Measurements from ENCODE around the gene RBP4.

The RBP4 gene

GRCh38 chr10:93601146-93601773 lies at the start of gene RBP4:
Gene RBP4, minus strand, starts transcription at chr10:93601235. Its CDS starts 207 bp downstream, at chr10:93601028.
- DNase-seq, result no peak

- DNase-seq, result no peak
These were observed 38.8 kb upstream of the RBP4 start for GRCh38 chr10:93639791-93640190.

GRCh38 chr10:93630625-93631557 lies 29.9 kb upstream of the RBP4 start:
- DNase-seq, result no peak

- DNase-seq, result no peak
These were observed 28.7 kb upstream of the RBP4 start for GRCh38 chr10:93629647-93630305.

- DNase-seq, result no peak
These were observed 27.8 kb upstream of the RBP4 start for GRCh38 chr10:93628858-93629257.

GRCh38 chr10:93622942-93623341 lies 21.9 kb upstream of the RBP4 start:
- no peak for DNase-seq

- no peak for DNase-seq
These were observed 19.9 kb upstream of the RBP4 start for GRCh38 chr10:93620925-93621324.

GRCh38 chr10:93615576-93616235 lies 14.7 kb upstream of the RBP4 start:
- no peak for DNase-seq

GRCh38 chr10:93614101-93614825 lies 13.2 kb upstream of the RBP4 start:
- DNase-seq, result no peak

GRCh38 chr10:93613126-93613525 lies 12.1 kb upstream of the RBP4 start:
- DNase-seq, result no peak

GRCh38 chr10:93612311-93612710 lies 11.3 kb upstream of the RBP4 start, which contains the start of gene PDE6C:
Gene PDE6C, plus strand, starts transcription at chr10:93612537. Its CDS starts 189 bp downstream, at chr10:93612726.
- no peak for DNase-seq

GRCh38 chr10:93608421-93608820 lies 7.4 kb upstream of the RBP4 start:
- DNase-seq, result no peak

- no peak for DNase-seq
These were observed 3.1 kb upstream of the RBP4 start for GRCh38 chr10:93604146-93604545.

- DNase-seq, result no peak
These were observed 2.0 kb upstream of the RBP4 start for GRCh38 chr10:93603023-93603422.

GRCh38 chr10:93601774-93602162 lies 733 bp upstream of the RBP4 start:
- DNase-seq, result no peak

- DNase-seq, result no peak
These were observed 439 bp downstream of the RBP4 start for GRCh38 chr10:93600446-93601145.

GRCh38 chr10:93599778-93600177 lies 1.3 kb downstream of the RBP4 start:
- no peak for DNase-seq

- no peak for DNase-seq
These were observed 1.7 kb downstream of the RBP4 start for GRCh38 chr10:93599335-93599734.

GRCh38 chr10:93598157-93598556 lies 2.9 kb downstream of the RBP4 start:
- DNase-seq, result no peak

- no peak for DNase-seq
These were observed 3.9 kb downstream of the RBP4 start for GRCh38 chr10:93597075-93597599.

GRCh38 chr10:93596539-93596938 lies 4.5 kb downstream of the RBP4 start:
- no peak for DNase-seq

Measured in CD4-positive, alpha-beta T cell treated with Interleukin-21 for 1 hour (primary cell).